ENCODE data around the gene L3MBTL4.
"Not testable (repeated sequence)": the region's sequence is repeated elsewhere in the genome, so short reads cannot be mapped to it uniquely, and the experiment has no call there.

L3MBTL4 gene

GRCh38 chr18:6200204-6200774 is 214.4 kb downstream of the L3MBTL4 start:
- DNase-seq (ENCODE audit: insufficient read length, low spot score), result no peak
- TF ChIP-seq POU2F2 (IDR thresholded peaks at IDR 0.05; ENCODE audit: low read depth, low read length), result no peak
- no peak for TF ChIP-seq POLR2A (IDR thresholded peaks at IDR 0.05; ENCODE audit: low read depth, low read length)
- TF ChIP-seq SPI1 (IDR thresholded peaks at IDR 0.05; ENCODE audit: low read depth, low read length), result no peak
- no peak for TF ChIP-seq TAF1 (IDR thresholded peaks at IDR 0.05; ENCODE audit: low read depth, low read length)
- TF ChIP-seq PAX5 (IDR thresholded peaks at IDR 0.05; ENCODE audit: insufficient read depth, low read length, severe bottlenecking), result no peak
- TF ChIP-seq POLR2AphosphoS5 (IDR thresholded peaks at IDR 0.05; ENCODE audit: low read depth, low read length), result no peak
- FAIRE-seq, result no peak

- DNase-seq (ENCODE audit: insufficient read length, low spot score), result no peak
- FAIRE-seq, result no peak
- TF ChIP-seq SPI1 (IDR thresholded peaks at IDR 0.05; ENCODE audit: low read depth, low read length) (no peak), POLR2AphosphoS5 (IDR thresholded peaks at IDR 0.05; ENCODE audit: low read depth, low read length) (no peak), POU2F2 (IDR thresholded peaks at IDR 0.05; ENCODE audit: low read depth, low read length) (no peak), TAF1 (IDR thresholded peaks at IDR 0.05; ENCODE audit: low read depth, low read length) (no peak), POLR2A (IDR thresholded peaks at IDR 0.05; ENCODE audit: low read depth, low read length) (no peak), PAX5 (IDR thresholded peaks at IDR 0.05; ENCODE audit: insufficient read depth, low read length, severe bottlenecking) (no peak)
These were observed 214.9 kb downstream of the L3MBTL4 start for GRCh38 chr18:6199777-6200176.

GRCh38 chr18:6198585-6198984 is 216.1 kb downstream of the L3MBTL4 start:
- TF ChIP-seq PAX5 (IDR thresholded peaks at IDR 0.05; ENCODE audit: insufficient read depth, low read length, severe bottlenecking), result no peak
- no peak for TF ChIP-seq TAF1 (IDR thresholded peaks at IDR 0.05; ENCODE audit: low read depth, low read length)
- TF ChIP-seq POLR2AphosphoS5 (IDR thresholded peaks at IDR 0.05; ENCODE audit: low read depth, low read length), result no peak
- TF ChIP-seq SPI1 (IDR thresholded peaks at IDR 0.05; ENCODE audit: low read depth, low read length), result no peak
- no peak for TF ChIP-seq POLR2A (IDR thresholded peaks at IDR 0.05; ENCODE audit: low read depth, low read length)
- no peak for TF ChIP-seq POU2F2 (IDR thresholded peaks at IDR 0.05; ENCODE audit: low read depth, low read length)
- no peak for FAIRE-seq
- no peak for DNase-seq (ENCODE audit: insufficient read length, low spot score)

- no peak for FAIRE-seq
- TF ChIP-seq POLR2AphosphoS5 (IDR thresholded peaks at IDR 0.05; ENCODE audit: low read depth, low read length) (no peak), PAX5 (IDR thresholded peaks at IDR 0.05; ENCODE audit: insufficient read depth, low read length, severe bottlenecking) (no peak), POU2F2 (IDR thresholded peaks at IDR 0.05; ENCODE audit: low read depth, low read length) (no peak), POLR2A (IDR thresholded peaks at IDR 0.05; ENCODE audit: low read depth, low read length) (no peak), SPI1 (IDR thresholded peaks at IDR 0.05; ENCODE audit: low read depth, low read length) (no peak), TAF1 (IDR thresholded peaks at IDR 0.05; ENCODE audit: low read depth, low read length) (no peak)
- no peak for DNase-seq (ENCODE audit: insufficient read length, low spot score)
These were observed 220.1 kb downstream of the L3MBTL4 start for GRCh38 chr18:6194640-6195039.

GRCh38 chr18:6185782-6186181 is 228.9 kb downstream of the L3MBTL4 start:
- DNase-seq (ENCODE audit: insufficient read length, low spot score); FAIRE-seq: not testable (repeated sequence)

- TF ChIP-seq PAX5 (IDR thresholded peaks at IDR 0.05; ENCODE audit: insufficient read depth, low read length, severe bottlenecking) (no peak), TAF1 (IDR thresholded peaks at IDR 0.05; ENCODE audit: low read depth, low read length) (no peak), POLR2AphosphoS5 (IDR thresholded peaks at IDR 0.05; ENCODE audit: low read depth, low read length) (no peak), POLR2A (IDR thresholded peaks at IDR 0.05; ENCODE audit: low read depth, low read length) (no peak), SPI1 (IDR thresholded peaks at IDR 0.05; ENCODE audit: low read depth, low read length) (no peak), POU2F2 (IDR thresholded peaks at IDR 0.05; ENCODE audit: low read depth, low read length) (no peak)
- DNase-seq (ENCODE audit: insufficient read length, low spot score) (no peak), FAIRE-seq (no peak)
These were observed 239.5 kb downstream of the L3MBTL4 start for GRCh38 chr18:6174983-6175745.

- DNase-seq (ENCODE audit: insufficient read length, low spot score) (no peak), FAIRE-seq (no peak)
- no peak for TF ChIP-seq POLR2A (IDR thresholded peaks at IDR 0.05; ENCODE audit: low read depth, low read length)
- TF ChIP-seq POLR2AphosphoS5 (IDR thresholded peaks at IDR 0.05; ENCODE audit: low read depth, low read length), result no peak
- TF ChIP-seq SPI1 (IDR thresholded peaks at IDR 0.05; ENCODE audit: low read depth, low read length), result no peak
- no peak for TF ChIP-seq POU2F2 (IDR thresholded peaks at IDR 0.05; ENCODE audit: low read depth, low read length)
- no peak for TF ChIP-seq PAX5 (IDR thresholded peaks at IDR 0.05; ENCODE audit: insufficient read depth, low read length, severe bottlenecking)
- no peak for TF ChIP-seq TAF1 (IDR thresholded peaks at IDR 0.05; ENCODE audit: low read depth, low read length)
These were observed 244.1 kb downstream of the L3MBTL4 start for GRCh38 chr18:6170604-6171003.

- TF ChIP-seq SPI1 (IDR thresholded peaks at IDR 0.05; ENCODE audit: low read depth, low read length) (no peak), POLR2A (IDR thresholded peaks at IDR 0.05; ENCODE audit: low read depth, low read length) (no peak), POU2F2 (IDR thresholded peaks at IDR 0.05; ENCODE audit: low read depth, low read length) (no peak), POLR2AphosphoS5 (IDR thresholded peaks at IDR 0.05; ENCODE audit: low read depth, low read length) (no peak), PAX5 (IDR thresholded peaks at IDR 0.05; ENCODE audit: insufficient read depth, low read length, severe bottlenecking) (no peak), TAF1 (IDR thresholded peaks at IDR 0.05; ENCODE audit: low read depth, low read length) (no peak)
- peak; percentile 2 for DNase-seq (ENCODE audit: insufficient read length, low spot score)
- no peak for FAIRE-seq
These were observed 253.2 kb downstream of the L3MBTL4 start for GRCh38 chr18:6161549-6161948.

- DNase-seq (ENCODE audit: insufficient read length, low spot score) (no peak), FAIRE-seq (no peak)
- TF ChIP-seq POLR2AphosphoS5 (IDR thresholded peaks at IDR 0.05; ENCODE audit: low read depth, low read length), result no peak
- TF ChIP-seq TAF1 (IDR thresholded peaks at IDR 0.05; ENCODE audit: low read depth, low read length), result no peak
- TF ChIP-seq SPI1 (IDR thresholded peaks at IDR 0.05; ENCODE audit: low read depth, low read length), result no peak
- no peak for TF ChIP-seq POU2F2 (IDR thresholded peaks at IDR 0.05; ENCODE audit: low read depth, low read length)
- TF ChIP-seq POLR2A (IDR thresholded peaks at IDR 0.05; ENCODE audit: low read depth, low read length), result no peak
- TF ChIP-seq PAX5 (IDR thresholded peaks at IDR 0.05; ENCODE audit: insufficient read depth, low read length, severe bottlenecking), result no peak
These were observed 255.3 kb downstream of the L3MBTL4 start for GRCh38 chr18:6159426-6159825.

Measured in GM12891 (cell line).